ENCODE data around the gene EMC10.

The EMC10 gene

GRCh38 chr19:50535672-50536187 lies 59.4 kb downstream of the EMC10 start:
- no peak overlapping the region for H3K4me3 ChIP-seq (ENCODE audit: control insufficient read depth, low read depth, low read length)
- no peak for TF ChIP-seq CTCF (conservative IDR thresholded peaks at IDR 0.05; ENCODE audit: control insufficient read depth, insufficient read depth, low read depth, low read length)
- DNase-seq (ENCODE audit: low read depth): no peak

GRCh38 chr19:50536662-50537305 lies 60.5 kb downstream of the EMC10 start:
- DNase-seq (ENCODE audit: low read depth): no peak
- TF ChIP-seq CTCF (conservative IDR thresholded peaks at IDR 0.05; ENCODE audit: control insufficient read depth, insufficient read depth, low read depth, low read length): no peak
- no peak overlapping the region for H3K4me3 ChIP-seq (ENCODE audit: control insufficient read depth, low read depth, low read length)

DNA sequence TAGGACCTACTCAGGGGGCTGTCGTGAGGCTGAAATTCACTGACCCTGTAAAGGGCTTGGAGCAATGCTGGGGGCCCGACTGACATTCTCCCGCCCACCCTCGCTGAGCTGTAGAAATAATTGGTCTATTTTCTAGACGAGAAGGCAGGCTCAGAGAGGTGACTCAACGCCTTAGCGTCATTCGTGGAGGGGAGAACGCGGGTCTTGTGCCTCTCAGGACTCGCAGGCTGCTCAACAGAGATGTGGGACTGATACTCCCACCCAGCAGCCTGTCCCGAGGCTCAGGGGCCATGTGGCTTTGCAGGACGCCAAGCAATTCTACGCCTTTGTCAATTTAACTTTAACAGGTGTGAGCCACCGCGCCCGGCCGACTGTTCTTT lies 61.0 kb downstream of the EMC10 start:
- no peak for TF ChIP-seq CTCF (conservative IDR thresholded peaks at IDR 0.05; ENCODE audit: control insufficient read depth, insufficient read depth, low read depth, low read length)
- DNase-seq (ENCODE audit: low read depth): no peak
- H3K4me3 ChIP-seq (ENCODE audit: control insufficient read depth, low read depth, low read length): no peak overlapping the region

DNA sequence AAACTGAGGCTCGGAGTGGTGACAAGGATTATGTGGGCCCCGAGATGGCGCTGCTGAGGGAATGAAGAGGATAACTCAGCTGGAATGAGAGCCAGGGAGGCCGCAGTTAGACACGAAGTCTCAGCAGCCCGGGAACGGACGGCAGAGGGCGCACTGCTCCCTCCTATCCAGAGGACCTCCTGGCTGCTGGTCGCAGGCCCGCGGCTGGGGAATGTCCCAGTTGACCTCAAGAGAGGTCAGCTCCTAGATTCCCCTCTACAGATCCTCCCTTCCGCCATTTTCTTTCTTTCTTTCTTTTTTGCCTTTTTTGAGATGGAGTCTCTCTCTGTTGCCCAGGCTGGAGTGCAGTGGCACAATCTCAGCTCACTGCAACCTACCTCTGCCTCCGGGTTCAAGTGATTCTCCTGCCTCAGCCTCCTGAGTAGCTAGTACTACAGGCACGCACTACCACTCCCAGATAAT lies 61.5 kb downstream of the EMC10 start:
- DNase-seq (ENCODE audit: low read depth): peak; percentile 77

More for the DNA sequence above, 61.5 kb downstream of the EMC10 start:
- peak; percentile 83 for TF ChIP-seq CTCF (conservative IDR thresholded peaks at IDR 0.05; ENCODE audit: control insufficient read depth, insufficient read depth, low read depth, low read length)
- H3K4me3 ChIP-seq (ENCODE audit: control insufficient read depth, low read depth, low read length): no peak overlapping the region
